ENCODE measurements around the gene CACNA2D3.

DNA sequence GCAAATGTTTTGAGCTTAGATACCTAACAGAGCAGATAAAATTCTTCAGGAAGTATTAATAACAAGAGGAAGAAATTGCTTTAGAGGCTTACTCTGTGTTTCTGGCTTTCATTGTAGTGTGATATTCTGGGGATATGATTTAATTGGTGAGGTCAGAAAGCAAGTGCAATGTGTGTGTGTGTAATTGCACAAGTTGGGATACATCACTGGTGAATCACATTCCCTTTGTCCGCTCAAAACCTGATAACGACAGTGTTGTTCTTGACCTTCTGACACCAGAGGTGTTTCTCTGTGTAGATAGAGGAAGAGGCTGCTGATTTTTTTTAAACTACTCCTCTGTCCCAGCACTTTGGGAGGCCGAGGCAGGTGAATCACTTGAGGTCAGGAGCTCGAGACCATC is 161.1 kb downstream of the CACNA2D3 start:
- TF ChIP-seq, protein P1, sequence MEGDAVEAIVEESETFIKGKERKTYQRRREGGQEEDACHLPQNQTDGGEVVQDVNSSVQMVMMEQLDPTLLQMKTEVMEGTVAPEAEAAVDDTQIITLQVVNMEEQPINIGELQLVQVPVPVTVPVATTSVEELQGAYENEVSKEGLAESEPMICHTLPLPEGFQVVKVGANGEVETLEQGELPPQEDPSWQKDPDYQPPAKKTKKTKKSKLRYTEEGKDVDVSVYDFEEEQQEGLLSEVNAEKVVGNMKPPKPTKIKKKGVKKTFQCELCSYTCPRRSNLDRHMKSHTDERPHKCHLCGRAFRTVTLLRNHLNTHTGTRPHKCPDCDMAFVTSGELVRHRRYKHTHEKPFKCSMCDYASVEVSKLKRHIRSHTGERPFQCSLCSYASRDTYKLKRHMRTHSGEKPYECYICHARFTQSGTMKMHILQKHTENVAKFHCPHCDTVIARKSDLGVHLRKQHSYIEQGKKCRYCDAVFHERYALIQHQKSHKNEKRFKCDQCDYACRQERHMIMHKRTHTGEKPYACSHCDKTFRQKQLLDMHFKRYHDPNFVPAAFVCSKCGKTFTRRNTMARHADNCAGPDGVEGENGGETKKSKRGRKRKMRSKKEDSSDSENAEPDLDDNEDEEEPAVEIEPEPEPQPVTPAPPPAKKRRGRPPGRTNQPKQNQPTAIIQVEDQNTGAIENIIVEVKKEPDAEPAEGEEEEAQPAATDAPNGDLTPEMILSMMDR (IDR thresholded peaks at IDR 0.05): no peak
- no peak for TF ChIP-seq POLR2A (IDR thresholded peaks at IDR 0.05)

Measured in lower leg skin (tissue), 3 donors.